Fibroblast of pulmonary artery (primary cell): ENCODE measurements around the gene TSC22D3.
"Not testable (repeated sequence)": the region's sequence is repeated elsewhere in the genome, so short reads cannot be mapped to it uniquely, and the experiment has no call there.

ENCODE experiments used
- DNase-seq: peaks from one replicate; pipeline ENCODE4 v3.0.0-alpha.2; 2010; ENCODE audit warnings: low read depth
- H3K4me3 ChIP-seq: replicated peaks from 2 replicates; pipeline ENCODE4 v1.5.1; 2011; ENCODE audit warnings: low read depth, mild to moderate bottlenecking, control low read depth, low read length, moderate library complexity
- CTCF ChIP-seq: IDR thresholded peaks from 2 replicates; pipeline ENCODE4 v1.5.1; 2011; ENCODE audit warnings: mild to moderate bottlenecking, control low read depth, low read length, inconsistent platforms; ENCODE audit errors: missing control alignments

TSC22D3 gene

DNA sequence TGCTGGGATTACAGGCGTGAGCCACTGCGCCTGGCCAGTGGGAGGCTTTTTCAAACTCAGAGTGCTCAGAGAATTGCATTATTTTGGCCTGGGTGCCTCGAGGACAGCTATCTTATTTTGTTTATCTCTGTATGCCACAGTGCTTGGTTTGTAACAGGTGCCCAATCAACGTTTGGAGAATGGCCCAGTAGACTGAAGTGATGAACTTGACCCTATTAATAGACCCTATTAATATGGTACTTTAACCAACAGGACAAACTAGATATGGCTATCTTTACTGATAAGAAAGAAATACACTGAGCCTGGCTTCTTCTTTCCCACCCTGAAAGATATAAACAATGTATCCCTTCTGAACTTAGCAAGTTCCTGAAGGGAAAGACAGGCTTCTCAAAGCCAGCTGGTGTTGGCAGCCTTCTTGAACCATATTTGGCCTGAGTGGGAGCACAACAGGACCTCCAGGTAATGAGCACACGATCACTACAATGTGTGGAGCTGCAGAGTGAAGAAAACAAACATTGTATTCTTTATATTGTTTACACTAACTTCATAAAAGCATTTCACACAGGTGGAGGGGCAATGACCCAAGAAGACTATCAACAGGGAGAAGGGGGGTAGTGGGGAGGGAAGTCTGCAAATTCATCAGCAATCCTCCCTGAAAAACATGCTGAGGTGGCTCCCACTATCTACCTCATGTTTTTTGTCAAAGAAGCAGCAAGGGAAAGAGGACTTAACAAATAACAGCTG lies 105.5 kb downstream of the TSC22D3 start:
- no peak for TF ChIP-seq CTCF

DNA sequence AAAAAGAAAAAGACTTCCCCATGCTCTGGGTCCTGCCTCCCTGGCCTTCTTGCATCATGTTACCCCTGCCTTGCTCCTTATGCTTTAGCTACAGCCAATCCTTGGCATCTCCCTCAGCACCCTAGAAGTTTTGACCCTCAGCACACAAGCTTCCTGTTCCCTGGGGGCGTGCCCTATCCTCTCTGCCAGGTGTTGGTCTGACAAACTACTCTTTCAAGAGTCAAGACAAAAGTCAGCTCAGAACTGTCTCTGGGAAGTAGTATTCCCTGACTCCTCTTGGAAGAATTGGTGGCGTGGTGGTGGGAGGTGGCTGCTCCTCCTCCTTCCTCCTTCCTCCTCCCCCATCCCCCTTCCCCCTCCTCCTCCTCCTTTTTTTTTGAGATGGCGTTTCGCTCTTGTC lies 106.3 kb downstream of the TSC22D3 start:
- DNase-seq = no peak
- no peak for TF ChIP-seq CTCF
- no peak overlapping the region for H3K4me3 ChIP-seq

More for the DNA sequence above, 105.5 kb downstream of the TSC22D3 start:
- DNase-seq = no peak
- H3K4me3 ChIP-seq = no peak overlapping the region

DNA sequence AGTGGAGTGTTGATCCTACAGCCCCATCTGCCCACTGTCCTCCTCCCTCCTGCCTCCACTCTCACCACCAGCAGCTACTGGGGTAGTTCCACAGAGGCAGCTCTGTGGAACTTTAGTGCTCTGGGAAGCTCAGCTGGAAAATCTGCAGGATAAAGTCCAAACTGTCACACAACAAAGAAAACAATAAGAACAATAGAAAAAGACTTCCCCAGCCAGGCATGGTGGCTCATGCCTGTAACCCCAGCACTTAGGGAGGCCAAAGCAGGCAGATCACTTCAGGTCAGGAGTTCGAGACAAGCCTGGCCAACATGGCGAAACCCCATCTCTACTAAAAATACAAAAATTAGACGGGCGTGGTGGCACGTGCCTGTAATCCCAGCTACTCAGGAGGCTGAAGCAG lies 106.9 kb downstream of the TSC22D3 start:
- DNase-seq, H3K4me3 ChIP-seq: not testable (repeated sequence)

GRCh38 chrX:107667426-107667825 lies 108.2 kb downstream of the TSC22D3 start:
- no peak overlapping the region for H3K4me3 ChIP-seq
- TF ChIP-seq CTCF = no peak
- DNase-seq = no peak

DNA sequence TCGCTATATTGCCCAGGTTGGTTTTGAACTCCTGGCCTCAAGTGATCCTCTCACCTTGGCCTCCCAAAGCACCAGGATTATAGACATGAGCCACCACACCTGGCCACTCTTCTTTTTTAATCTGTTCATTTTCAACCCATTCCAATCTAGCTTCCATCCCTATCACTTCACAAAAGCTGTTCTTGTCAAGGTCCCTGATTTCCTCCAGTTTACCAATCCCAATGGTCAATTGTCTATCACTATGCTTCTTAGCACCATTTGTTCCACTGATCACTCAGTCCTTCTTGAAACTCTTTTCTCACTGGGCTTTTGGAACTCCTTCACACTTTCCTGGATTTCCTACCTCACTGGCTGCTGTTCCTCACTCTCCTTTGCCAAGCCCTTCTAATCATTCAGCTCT lies 108.7 kb downstream of the TSC22D3 start:
- H3K4me3 ChIP-seq = no peak overlapping the region
- no peak for DNase-seq
- no peak for TF ChIP-seq CTCF
